SW 1271 (cell line): ENCODE results near the gene PNPLA3.

Experiments
- DNase-seq, 2 experiments: peaks; one replicate each; lab custom pipeline; 2025; lab: John Stamatoyannopoulos, UW

PNPLA3 gene

GRCh38 chr22:43925433-43926348, 2.1 kb downstream of the PNPLA3 start:
- DNase-seq = peak in 1 of 2 experiments; percentile 12

DNA sequence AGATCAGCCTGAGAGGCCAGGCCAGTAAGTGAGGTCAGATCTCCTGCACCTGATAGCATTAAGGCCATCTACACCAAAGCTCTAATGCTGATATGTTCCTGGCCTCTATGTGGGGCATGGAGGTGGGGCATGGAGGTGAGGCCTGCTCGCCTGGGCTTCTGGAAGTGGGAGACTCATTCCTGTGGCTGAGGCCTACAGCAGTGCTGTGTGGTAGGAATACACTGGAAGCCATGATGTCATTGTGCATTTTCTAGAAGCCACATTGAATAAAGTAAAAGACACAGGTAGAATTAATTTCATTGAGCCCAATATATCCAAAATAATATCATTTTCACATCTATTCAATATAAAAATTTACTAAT, 2.7 kb downstream of the PNPLA3 start:
- DNase-seq = no peak

DNA sequence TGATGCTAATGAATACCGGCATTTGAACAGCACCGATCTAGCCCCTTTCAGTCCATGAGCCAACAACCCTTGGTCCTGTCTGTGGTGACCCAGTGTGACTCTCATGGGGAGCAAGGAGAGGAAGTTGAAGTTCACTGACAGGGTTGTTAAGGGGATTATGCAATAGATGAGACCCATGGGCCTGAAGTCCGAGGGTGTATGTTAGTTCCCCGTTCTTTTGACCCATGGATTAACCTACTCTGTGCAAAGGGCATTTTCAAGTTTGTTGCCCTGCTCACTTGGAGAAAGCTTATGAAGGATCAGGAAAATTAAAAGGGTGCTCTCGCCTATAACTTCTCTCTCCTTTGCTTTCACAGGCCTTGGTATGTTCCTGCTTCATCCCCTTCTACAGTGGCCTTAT, 4.9 kb downstream of the PNPLA3 start:
- no peak for DNase-seq

- DNase-seq = no peak
Observed at GRCh38 chr22:43928908-43929307, 5.3 kb downstream of the PNPLA3 start.

- DNase-seq = no peak
Observed at GRCh38 chr22:43931771-43932170, 8.2 kb downstream of the PNPLA3 start.

GRCh38 chr22:43941449-43941848, 17.8 kb downstream of the PNPLA3 start:
- no peak for DNase-seq

DNA sequence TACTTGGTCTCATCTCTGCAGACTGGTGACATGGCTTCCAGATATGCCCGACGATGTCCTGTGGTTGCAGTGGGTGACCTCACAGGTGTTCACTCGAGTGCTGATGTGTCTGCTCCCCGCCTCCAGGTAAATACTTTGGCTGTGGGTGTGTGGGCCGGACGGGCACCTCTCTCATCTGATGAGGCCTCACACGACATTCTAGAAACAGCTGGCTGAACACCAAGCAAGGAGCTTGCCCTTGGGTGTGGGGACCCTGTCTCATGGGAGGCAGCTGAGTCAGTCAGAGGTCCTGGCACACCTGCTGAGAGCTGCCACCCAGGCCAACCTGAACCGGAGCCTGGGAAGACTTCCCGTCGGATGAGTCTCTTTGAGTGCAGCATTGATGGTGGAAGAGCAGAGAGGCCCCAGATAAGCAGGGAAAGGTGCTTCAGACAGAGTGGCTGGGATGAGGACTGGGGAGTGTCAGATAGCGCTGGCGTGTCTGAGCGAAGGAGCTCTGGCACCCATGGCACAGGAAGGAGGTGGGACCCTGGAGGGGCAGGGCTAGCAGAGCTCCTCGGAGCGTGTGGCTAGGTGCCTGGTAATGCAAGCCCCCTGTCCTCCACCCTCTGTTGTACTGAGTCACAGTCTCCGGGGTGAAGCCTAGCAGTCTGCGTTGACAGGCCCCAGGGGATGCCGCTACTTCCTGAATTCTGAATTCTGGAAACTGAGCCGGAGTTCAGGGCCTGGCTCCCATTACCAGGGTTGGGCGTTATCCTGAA, 21.2 kb downstream of the PNPLA3 start:
- DNase-seq = no peak

DNA sequence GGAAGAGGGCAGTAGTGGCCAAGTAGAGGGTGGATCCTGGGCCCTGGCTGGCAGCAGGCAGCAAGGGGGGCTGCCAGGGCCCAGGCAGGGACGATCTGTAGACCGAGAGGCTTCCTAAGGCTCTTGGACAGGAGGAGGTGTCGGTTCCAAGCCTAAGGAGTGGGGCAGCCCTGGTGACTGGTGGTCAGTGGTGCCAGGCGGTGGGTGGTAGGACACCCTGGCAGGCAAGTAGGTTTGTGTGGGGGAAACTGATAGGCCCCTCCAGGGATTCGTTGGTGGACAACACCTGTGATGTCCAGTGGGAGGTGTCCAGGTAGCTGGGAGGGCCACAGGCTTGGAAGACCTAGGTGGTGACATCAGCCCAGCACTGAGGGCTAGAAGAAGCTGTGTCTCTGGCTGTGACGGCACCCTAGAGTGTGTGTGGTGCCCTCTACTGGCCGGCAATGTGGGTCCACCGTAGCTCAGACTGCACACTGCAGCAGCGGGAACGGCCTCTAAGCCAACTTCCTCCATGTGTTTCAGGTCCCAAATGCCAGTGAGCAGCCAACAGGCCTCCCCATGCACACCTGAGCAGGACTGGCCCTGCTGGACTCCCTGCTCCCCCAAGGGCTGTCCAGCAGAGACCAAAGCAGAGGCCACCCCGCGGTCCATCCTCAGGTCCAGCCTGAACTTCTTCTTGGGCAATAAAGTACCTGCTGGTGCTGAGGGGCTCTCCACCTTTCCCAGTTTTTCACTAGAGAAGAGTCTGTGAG, 22.2 kb downstream of the PNPLA3 start:
- DNase-seq = peak in 1 of 2 experiments; percentile 37

DNA sequence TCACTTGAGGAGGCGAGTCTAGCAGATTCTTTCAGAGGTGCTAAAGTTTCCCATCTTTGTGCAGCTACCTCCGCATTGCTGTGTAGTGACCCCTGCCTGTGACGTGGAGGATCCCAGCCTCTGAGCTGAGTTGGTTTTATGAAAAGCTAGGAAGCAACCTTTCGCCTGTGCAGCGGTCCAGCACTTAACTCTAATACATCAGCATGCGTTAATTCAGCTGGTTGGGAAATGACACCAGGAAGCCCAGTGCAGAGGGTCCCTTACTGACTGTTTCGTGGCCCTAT, 22.7 kb downstream of the PNPLA3 start:
- no peak for DNase-seq

GRCh38 chr22:43948836-43949406, 25.3 kb downstream of the PNPLA3 start:
- DNase-seq = no peak

DNA sequence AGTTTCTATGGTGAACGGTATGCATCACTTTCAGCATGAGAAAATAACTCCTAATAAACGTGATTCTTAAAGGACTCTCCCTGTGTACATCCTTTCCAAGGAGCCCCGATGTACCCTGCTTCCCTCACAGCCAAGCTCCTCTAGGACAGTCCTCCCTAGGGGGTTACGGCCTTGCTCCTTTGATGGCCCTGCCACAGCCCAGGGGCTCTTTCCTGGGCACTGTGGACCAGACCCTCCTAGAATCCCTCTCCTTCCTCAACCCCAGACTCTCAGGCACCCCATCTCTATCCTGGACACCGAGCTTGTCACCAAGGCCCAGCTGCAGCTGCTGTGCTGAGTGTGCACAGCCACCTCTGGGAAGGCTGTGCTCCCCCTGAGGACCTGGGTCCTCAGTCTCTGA, 27.8 kb downstream of the PNPLA3 start:
- DNase-seq = no peak

GRCh38 chr22:43951966-43952365, 28.4 kb downstream of the PNPLA3 start:
- DNase-seq = no peak

- no peak for DNase-seq
Observed at GRCh38 chr22:43953988-43954785, 30.6 kb downstream of the PNPLA3 start.

- peak; percentile 57 to 91 for DNase-seq
Observed at GRCh38 chr22:43955040-43955882, 31.7 kb downstream of the PNPLA3 start, which contains the start of gene SAMM50. TSS of gene SAMM50 (plus strand) at chr22:43955442. CDS start at chr22:43955578, 136 bp downstream.

DNA sequence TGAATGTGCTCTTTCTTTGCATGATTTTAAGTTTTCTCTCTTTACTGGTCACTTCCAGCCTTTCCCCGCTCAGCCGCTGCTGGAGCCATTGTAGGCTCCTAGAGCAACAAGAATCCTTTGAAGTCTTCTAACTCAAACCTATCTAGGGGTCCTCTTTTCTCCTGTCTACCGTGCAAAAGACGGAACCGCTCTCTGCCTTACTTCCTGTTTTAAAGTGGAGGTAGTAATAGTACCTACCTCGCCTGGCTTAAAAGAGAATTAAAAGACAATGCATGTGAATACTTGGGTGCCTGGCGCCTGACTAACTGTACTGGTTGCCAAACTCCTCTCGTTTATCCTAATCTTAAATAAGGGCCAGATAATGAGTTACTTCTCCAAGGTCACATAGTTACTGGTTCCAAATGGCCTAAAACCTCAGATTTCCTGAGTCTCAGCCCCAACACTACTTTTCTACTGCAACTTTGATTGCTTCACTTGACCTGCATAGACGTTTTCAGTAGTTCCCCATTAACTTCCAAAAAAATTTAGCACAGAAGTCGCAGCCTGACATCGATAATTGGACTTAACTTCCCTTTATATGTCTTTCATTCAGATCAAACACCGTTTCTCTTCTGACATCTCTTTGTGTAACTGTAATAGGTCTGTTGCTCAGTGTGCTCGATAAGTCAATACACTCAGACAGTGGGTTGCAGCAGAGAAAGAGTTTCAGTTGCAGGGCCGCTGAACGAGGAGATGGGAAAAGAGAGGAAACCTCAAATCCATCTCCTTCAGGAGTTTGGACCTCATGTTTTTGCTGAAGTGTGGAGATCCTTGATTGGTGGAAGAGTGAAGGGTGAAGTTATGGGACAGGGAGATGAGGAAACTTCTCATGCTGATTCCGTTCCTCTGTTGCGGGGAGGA, 32.5 kb downstream of the PNPLA3 start:
- DNase-seq = no peak

DNA sequence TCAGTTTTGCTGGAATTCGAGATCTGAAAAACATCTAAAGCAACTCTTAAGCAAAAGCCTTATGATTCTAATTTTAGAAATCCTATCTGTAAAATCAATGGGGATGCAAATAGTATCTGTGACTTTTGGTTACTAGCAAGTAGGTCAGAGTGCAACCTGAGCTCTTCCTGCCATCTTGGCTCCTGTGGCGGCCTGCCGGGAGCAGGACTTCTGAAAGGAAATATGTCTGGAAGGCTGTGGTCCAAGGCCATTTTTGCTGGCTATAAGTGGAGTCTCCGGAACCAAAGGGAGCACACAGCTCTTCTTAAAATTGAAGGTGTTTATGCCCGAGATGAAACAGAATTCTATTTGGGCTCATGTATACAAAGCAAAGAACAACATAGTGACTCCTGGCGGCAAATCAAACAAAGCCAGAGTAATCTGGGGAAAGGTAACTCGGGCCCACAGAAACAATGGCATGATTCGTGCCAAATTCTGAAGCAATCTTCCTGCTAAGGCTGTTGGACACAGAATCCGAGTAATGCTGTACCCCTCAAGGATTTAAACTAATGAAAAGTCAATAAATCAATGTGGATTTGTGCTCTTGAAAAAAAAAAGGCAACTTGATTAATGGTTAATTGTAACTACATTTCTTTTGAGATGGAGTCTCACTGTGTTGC, 33.3 kb downstream of the PNPLA3 start:
- DNase-seq = no peak

DNA sequence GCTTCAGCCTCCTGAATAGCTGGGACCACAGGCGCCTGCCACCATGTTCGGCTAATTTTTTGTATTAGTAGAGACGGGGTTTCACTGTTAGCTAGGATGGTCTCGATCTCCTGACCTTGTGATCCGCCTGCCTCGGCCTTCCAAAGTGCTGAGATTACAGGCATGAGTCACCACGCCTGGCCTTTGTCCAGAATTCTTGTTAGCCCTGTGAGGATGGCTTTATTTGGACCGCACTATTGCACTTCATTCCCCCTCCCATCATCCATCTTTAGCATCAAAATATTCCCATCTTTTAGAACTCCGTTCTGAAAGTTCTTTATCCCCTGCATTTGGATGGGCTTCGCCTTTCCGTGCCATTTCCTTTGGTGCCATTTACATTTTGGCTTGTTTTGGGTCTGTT, 34.3 kb downstream of the PNPLA3 start:
- DNase-seq = no peak

DNA sequence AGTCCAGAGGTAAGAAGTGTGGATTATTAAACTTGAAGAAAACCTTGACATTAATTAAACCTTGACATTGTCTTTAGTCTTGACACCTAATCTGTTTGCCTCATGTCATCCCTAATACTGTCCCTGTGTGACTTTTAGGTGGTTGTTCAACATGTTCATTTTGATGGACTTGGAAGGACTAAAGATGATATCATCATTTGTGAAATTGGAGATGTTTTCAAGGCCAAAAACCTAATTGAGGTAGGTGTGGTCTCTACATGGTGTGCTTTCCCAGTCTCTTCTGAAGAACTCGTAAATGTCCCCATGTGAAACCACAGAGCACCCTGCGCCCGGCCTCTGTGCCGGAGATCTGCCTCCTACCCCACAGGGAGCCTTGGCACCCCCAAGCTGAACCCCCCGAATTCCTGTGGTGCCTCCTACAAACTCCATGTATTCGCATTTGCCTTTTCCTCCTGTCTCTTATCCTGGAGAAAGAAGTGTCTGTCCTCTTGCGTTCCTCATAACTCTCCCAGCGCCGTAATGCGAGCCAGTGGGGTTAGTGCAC, 40.8 kb downstream of the PNPLA3 start:
- DNase-seq = no peak

DNA sequence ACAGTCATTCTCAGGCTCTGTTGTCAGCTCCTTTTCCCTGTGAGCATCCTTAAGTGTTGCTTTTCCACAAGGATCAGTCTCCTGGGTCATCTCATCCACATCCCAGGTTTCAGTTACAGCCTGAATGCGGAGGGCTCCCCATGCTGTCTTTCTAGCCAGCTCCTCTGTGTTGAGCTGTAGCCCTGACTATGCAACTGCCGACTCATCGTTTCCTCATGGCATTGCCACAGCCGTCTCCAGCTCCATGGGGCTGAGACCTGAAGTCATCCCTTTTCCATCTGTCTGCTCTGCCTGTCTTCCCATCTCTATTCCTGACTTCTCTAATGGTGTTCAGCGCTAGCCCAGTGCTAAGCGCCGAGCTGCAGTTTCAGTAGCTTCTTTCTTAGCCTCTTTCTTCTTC, 43.5 kb downstream of the PNPLA3 start:
- DNase-seq = no peak
